NCI-H1105 treated with DMSO at 0.1 percent for 48 hours (cell line): ENCODE results near the gene GRIK5.

Source experiments
- DNase-seq: peaks from one replicate; lab custom pipeline; 2025; lab: John Stamatoyannopoulos, UW

The GRIK5 gene

DNA sequence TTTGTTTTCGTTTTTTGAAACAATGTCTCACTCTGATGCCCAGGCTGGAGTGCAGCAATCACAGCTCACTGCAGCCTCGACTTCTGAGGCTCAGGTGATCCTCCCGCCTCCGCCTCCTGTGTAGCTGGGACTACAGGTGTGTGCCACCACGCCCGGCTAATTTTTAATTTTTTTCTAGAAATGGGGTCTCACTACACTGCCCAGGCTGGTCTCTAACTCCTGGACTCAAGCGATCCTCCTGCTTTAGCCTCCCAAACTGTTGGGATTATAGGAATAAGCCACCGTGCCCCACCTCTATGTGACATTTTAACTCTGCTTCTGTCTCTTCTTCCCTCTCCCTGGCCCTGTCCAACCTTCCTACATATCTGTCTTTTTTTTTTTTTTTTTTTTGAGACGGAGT, 81.1 kb downstream of the GRIK5 start:
- DNase-seq = no peak

DNA sequence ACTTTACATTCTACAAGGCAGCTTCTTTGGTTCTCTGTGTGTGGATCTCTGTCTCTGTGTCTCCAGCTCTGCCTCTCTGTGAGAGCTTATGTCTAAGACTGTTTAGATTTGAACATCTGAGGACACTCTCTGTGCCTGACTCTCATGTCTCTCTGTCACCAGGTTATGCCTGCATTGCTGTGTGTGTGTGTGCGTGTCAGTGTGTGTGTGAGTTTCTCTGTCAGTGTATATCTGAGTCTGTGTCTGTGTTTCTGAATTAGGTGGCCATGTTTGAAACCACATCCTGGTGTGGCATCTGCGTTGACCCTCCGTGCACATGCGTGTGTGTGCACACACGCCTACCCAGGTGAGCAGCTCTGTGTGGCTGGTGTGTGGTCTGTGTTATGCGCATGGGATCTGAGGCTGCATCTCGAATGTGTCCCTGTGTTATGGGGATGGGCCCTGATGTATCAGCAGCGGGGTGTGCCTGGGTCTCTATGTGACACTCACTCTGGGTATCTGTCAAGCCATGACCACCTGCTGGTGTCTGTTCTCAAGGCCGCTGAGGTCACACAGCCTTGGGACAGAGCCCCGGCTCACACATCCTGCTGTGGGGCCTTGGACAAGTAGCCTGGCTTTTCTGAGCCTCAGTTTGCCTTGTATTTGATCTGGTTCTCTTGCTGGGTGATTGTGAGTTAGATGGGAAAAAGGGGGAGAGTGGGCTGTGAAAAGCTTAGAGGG, 82.7 kb downstream of the GRIK5 start:
- DNase-seq = no peak

DNA sequence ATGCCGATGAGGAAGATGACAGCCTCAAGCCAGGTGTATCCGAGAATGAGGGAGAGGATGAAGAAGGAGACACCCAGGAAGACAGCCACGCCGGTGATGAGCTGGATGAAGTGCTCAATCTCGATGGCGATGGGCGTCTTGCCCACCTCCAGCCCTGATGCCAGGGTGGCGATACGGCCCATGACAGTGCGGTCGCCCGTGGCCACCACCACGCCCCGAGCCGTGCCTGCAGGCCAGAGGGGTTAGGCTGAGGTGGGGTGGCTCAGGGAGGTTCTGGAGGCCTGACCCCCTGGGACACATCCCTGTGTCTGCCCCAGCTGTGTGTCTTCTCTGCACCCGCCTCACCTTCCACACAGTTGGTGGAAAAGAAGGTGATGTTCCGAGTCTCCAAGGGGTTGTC, 85.0 kb downstream of the GRIK5 start:
- no peak for DNase-seq

DNA sequence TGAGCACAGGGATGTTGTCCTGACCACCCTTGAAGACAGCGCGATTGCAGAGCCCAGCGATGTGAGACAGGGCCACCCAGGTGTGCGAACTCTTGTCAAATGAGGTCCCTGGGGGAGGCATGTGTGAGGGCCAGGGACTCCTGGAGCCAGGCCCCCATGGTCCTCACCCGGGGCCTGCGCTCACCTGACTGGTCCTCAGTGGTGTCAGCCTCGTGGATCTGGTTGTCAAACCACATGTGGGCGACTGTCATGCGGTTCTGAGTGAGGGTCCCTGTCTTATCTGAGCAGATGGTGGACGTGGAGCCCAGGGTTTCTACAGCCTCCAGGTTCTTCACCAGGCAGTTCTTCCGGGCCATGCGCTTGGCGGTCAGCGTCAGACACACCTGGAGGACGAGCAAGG, 88.3 kb downstream of the GRIK5 start:
- no peak for DNase-seq

DNA sequence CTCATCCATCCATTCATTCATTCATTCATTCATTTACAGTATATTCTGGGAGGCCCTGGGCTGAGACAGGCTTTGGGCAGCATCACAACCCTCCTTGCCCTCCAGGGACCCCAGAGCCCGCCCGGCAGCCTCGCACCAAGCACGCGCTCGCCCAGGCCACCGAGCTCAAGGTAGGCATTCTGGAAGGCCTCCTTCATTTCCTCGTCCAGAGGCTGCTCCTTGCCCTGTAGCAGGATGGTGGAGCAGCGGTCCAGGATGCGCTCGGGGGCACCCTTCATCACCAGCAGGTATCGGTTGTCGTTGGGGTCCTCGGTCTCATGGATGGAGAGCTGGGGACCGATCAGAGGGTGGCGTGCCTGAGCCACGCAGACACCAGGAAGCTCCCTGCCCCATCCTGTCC, 91.5 kb downstream of the GRIK5 start:
- no peak for DNase-seq

DNA sequence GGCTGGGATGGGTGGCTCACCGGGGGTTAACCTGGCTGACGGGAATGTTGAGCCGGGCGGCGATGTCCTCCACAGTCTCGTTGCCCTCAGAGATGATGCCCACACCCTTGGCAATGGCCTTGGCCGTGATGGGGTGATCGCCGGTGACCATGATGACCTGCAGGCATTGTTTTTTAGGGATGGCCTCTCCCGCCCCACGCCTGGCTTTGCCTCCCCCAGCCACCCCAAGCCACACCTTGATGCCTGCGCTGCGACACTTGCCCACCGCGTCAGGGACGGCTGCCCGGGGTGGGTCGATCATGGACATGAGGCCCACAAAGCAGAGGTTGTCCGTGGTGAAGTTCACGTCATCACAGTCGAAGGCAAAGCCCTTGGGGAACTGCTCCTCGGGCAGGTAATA, 92.1 kb downstream of the GRIK5 start:
- DNase-seq = no peak

DNA sequence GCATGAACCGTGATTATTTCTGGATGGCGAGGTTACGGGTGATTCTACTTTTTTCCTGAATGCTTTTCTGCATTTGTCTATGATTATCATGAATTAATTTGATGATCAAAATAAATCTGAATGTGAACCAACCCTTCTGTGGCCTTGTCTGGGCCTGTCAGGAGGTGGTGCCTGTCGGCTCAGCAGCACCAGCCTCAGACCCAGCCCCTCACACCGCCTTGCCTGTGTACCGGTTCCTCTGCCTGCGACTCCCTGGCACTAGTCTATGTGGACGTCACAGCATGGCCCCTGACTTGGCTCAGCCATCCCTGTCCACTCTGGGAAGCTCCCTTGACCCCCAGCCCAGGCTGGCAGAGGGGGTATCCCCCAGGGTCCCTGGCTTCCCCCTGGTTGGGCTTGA, 95.4 kb downstream of the GRIK5 start:
- no peak for DNase-seq

DNA sequence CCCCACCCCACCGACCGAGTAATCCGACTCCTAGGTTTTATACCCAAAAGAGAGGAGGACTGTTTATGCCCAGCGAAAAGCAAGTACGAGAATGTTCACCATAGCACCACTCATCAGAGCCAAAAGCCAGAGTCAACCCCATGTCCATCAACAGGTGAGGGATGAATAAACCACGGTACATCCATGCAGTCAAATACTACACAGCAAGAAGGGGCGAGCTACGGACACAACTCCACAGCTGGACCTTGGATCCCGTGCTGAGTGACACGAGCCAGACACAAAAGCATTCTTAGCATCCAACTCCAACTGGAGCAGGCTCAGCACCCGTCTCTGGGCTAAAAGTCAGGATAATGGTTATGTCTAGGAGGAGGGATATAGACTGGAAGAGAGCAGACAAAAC, 98.6 kb downstream of the GRIK5 start:
- no peak for DNase-seq

DNA sequence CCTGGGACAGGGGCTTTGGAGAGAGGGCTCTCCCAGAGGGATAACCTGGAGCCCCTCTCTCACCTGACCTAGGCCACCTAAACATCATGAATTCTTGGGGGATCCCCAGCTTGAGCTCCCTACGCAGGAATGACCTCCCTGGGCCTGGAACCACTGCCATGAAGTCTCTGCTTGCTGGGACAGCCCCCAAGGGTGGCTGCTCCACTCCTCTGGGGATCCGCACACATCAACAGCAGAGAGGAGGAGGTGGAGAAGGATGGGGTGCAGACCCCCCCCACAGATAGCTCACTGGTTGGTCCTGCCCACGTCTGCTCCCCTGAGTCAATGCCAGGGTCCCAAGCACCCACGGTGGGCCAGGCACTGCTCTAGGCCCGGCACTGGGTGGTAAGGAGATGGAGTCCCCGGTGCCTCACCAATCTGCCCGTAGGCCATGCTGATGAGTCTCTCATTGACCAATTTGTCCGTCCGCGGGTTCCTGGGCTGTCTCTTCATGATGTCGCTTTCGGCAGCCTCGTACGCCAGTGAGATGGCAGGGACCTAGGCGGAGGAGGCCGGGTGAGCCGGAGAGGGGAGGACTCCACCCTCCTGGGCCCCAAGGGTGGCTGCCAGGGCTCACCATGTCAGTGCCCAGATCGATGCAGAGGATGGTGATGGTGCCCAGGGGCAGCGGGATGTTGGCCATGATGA, 100.1 kb downstream of the GRIK5 start:
- DNase-seq = no peak

DNA sequence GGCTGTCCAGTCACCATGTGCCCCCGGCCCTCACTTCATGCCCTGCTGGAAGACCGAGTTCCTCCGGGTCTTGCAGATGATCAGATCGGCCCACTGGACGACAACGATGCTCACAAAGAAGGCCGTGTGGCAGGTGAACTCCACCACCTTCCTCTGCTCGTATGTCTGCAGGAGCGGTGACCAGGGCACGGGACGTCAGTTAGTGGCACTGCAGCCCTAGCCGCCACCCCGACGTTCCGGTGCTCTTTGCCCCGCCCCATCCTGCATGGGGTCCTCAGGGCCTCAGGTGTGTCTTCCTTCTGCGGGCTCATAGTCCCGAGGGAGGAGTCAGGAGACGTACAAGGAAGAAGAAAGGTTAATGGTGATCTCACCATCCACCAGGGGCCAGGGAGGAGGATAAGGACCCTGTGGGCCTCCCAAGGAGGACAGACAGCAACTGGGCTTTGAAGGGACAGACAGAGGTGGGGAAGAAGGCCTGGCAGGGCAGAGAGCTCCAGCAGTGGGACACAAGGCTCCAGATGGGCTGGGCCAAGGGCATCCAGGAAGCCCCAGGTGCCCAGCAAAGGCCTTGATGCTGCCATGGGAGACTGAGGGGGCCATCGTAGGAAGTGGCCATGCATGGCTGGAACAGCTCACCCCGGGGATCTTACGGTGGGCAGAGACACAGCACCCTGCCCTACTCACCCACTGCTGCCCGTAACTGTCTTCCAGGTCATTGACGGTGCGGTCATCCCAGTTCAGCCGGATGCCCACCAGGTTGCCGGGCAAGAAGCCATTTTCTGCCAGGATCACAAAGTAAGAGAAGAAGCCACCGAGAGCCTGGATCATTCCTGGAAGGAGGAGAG, 101.0 kb downstream of the GRIK5 start:
- no peak for DNase-seq

DNA sequence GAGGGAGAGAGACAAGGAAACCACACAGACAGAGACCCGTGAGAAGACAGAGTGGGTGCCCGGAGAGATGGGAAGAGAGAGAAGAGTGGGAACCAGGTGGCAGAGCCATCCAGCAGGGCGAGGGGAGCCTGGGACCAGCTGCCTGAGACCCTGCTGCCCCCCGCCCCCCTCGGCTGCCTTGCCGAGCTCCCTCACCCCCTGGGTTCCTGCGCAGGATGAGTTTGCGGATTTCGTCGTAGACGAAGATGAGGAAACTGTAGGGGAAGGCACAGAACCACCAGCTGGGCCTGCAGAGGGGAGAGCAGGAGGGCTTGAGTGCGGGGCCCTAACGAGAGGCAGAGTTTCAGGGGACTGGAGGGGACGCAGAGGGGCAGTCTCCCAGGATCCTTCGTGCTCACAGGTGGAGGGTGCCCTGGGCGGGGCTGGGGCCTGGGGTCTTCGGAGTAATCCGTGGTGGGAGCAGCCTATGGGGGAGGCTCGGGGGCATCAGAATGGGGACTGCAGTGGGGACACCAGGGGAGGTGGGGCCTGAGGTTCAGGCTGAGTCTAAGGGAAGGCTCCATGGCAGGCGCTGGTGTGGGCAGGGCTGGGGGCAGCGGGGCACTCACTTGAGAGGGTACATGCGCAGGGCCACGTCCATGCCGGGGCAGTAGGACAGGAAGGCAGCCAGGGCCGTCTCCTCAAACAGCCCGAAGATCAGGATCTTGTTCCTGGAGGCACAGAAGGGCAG, 102.8 kb downstream of the GRIK5 start:
- no peak for DNase-seq

DNA sequence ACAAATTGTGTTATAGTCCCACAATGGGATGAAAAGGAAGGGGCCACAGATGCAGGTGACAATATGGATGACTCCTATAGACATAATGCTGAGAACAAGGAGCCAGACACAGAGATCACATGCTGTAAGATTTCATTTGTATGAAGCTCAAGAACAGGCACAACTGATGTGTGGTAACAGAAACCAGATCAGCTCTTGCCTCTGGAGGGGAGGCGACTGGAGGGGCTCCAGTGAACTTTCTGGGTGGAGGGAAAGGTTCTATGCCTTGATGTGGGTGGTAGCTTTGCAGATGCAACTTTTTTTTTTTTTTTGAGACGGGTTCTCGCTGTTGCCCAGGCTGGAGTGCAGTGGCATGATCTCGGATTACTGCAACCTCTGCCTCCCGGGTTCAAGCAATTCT, 104.9 kb downstream of the GRIK5 start:
- DNase-seq = no peak

DNA sequence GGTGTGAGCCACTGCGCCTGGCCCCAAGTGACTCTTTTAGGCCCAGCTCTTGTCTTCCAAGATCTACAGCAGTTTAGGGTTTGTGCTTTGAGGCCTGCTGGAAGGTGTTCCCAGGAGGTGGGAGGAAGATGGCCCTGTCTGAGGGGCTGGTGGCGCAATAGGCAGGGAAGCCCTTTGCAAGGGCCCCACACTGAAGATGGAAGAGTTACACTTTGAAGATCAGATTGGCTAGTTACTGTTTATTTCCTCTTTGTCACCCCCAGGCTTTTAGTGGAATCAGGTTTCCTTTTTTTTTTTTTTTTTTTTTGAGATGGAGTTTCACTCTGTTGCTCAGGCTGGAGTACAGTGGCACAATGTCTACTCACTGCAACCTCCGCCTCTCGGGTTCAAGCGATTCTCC, 109.0 kb downstream of the GRIK5 start:
- no peak for DNase-seq

DNA sequence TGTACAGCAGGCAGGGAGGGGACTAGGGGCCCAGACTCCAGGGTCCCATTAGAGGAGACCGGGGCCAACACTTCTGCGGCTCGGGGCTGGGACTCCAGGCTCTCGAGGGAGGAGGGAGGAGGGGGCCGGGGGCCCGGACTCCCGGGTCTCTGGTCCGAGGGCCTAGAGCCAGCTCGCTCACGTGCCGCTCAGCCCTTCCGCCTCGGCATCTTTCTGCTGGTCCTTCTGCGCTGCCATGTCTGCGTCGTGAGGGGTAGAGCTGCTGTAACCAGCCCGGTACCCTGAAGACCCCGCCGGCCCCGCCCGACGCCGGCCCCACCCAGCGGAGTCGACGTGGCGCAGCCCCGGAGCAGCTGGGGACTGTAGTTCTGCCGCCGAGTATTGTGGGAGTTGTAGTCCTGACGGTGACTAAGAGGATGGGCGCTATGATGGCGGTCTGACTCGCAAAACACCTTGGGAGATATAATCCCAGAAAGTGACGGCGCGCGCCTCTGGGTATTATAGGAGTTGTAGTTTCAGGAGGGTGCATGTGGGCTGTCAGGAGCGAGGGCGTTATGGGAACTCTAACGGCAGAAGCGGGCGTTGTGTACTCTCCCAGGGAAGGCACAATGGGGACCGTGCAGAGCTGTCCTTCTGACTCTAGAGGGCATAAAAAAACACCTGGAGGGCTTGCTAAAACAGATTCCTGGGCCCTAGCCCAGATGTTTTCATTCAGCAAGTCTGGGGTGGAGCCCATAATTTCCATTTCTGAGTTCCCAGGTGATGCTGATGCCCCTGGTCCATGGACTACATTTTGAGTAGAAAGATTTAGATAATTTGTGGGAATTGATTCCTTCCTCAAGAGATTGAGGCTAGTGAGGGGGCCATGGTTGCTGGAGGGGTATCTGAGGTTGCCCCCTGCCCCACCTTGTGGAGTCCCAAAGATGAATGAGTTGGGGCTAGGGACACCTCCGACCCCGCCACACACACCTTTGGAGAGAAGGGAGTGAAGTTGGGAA, 110.7 kb downstream of the GRIK5 start, which contains the start of gene RABAC1:
RABAC1 (minus strand) TSS at position 266 of the 998 bp plus-strand sequence; CDS start at position 237, 29 bp downstream.
- DNase-seq = peak; percentile 94

DNA sequence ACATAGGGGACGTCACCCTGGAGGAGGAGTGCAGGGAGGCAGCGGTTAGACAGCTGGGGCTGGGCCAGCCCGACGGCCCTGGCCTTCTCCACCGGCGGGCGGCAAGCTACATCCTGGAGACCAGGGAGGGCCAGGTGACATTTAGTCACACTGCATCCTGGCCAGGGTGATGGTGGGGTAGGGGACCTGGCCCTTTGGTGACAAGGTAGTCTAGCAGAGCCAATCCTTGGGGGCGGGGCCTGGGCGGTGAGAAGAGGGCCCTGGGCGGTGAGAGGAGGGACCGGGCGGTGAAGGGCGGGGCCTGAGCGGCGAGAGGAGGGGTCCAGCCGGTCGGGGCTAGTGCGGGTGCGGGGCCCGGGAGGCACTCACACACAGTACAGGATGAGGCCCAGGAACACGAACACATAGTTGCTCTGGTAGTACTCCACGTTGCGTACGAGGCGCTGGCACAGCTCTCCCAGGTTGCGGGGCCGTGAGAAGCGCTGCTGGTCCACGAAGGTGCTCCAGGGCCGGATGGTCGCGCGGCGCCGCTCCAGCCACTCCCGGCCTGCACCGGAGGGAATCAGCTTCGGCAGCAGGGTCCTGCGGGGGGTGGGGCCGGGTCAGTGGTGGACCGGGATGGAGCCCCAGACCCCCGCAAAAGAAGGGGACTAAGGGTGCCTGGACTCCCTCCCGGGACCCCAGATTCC, 111.5 kb downstream of the GRIK5 start:
- peak; percentile 71 for DNase-seq

DNA sequence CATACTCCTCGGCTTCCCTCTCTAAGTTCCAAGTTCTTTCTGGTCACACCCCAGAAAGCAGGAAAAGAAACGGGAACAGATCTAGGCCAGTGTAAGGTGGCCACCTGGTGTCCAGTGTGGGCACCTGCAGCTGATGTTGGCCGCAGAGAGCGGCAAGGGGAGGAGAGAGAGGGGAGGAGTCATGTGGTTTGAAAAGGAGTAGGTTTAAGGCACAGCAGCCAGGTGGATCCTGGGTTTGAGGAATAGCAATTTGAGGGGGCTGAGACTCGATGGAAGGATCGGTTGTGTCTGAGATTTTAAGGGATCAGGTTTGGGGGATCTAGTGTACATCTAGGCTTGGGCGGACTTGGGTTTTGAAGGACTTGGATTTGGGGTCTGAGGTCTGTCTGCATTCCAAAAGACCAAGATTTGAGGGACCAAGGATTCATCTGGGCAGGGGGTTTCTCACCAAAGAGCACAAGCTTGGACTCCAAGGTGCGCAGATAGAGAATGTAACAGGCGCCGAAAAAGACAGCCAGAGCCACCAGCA, 112.1 kb downstream of the GRIK5 start:
- DNase-seq = peak; percentile 83

DNA sequence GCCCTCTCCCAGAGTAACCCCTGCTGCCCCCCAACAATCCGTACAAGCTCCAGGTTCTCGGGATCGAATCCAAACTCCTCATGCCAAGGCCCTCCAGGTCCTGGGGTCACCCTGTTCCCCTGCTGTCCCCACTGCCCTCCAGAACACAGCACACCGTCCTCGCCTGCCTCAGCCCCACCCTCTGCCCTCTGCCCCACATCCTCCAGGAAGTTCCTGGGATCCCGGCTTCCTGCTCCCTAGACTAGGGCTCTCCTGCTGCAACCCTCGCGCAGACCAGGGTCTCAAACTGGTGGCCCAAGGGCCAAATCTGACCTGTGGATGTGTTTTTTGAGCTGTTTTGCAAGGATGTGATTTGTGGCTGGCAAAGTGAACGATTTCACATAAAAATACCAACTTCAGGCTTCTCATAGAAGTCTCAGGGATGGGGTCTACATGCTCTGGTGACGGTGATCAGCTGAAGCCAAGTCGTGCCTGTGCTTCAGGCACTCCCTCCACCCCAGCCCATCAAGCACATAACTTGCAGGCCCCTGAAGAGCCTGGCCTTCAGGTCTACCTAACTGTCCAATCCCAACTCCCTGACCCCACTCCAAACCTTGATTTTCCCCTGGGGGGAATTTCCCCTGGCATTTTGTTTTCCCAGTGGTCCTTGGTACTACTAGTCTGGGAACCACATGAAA, 112.7 kb downstream of the GRIK5 start:
- DNase-seq = no peak

DNA sequence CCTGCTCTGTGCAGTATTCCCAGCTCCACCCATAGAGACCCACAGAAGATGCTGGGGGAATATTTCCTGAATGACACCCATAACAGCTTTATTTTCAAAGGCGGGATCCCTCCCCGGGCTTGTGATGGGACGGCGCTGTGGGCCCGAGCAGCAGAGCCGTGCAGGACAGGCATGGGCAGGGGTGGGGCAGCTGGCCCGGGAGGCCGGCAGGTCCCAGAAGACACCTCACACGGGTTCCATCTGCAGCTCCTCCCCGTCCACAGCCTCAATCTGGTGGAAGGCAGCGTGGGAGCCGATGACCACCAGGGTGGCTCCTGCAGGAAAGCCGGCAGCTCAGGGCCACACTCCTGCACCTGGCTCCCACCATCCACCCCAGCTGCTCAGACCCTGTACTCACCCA, 113.4 kb downstream of the GRIK5 start:
- no peak for DNase-seq

DNA sequence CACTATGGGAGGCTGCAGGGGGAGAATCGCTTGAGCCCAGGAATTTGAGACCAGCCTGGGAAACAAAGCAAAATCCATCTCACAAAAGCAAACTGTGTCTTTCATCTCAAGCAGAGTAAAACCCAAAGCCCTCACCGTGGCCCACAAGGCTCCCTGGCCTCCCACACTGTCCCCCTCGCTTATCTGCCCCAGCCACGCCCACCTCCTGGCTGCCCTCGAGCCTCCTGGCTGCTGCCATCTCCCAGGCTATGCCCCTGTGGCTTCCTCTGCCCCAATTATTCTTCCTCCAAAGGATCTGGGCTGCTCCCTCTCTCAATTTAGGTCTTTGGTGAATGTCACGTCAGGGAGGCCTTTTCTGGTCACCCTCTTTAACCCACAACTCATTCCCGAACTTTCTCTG, 114.5 kb downstream of the GRIK5 start:
- no peak for DNase-seq
